ENCODE data around the gene WDR5.

GRCh38 chr9:134200730-134201129 lies 64.8 kb downstream of the WDR5 start:
- no peak for TF ChIP-seq CTCF (IDR thresholded peaks at IDR 0.05)
- no peak for TF ChIP-seq POLR2A (IDR thresholded peaks at IDR 0.05)

Measured in testis (tissue), 2 donors.